GM12865 (cell line): Measurements from ENCODE around the gene OR5AP2.
"Not testable (repeated sequence)": the region's sequence is repeated elsewhere in the genome, so short reads cannot be mapped to it uniquely, and the experiment has no call there.

Experiments
- DNase-seq: peaks from one replicate; pipeline ENCODE4 v3.0.0; 2010; ENCODE audit warnings: low read depth
- H3K4me3 ChIP-seq: 2 replicates; pipeline ENCODE4 v1.5.1; 2011; ENCODE audit warnings: mild to moderate bottlenecking, low read depth, low read length, control low read depth
- TF ChIP-seq, protein P1 (sequence below): IDR thresholded peaks from 2 replicates; pipeline ENCODE4 v1.5.1; 2011; ENCODE audit warnings: low read length, control low read depth, low read depth, inconsistent platforms; ENCODE audit not compliant: insufficient read depth; ENCODE audit errors: missing control alignments

OR5AP2 gene

DNA sequence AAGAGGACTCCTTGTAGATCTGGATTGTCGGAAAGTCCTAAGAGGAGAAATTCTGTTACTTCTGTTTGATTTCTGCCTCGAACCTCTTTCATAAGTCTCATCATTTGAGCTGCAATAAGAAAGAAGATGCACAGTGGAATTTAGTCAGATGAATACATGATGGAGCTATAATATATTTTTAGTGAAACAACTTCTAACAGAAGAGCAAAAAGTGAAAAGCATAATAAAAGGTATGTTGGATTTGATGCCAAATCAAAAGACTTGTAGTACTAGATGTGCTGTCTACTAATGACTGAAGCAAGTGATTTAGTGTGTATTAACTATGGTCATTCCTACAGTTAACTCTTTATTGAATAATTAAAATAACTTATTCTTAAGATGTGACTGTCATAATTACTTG lies at the start of gene OR5AP2:
OR5AP2 (minus strand) TSS at position 101 of the 400 bp plus-strand sequence; CDS start at position 101, 0 bp downstream.
- no peak within 1 kb of the TSS for H3K4me3 ChIP-seq
- DNase-seq, result no peak
- TF ChIP-seq, protein P1, sequence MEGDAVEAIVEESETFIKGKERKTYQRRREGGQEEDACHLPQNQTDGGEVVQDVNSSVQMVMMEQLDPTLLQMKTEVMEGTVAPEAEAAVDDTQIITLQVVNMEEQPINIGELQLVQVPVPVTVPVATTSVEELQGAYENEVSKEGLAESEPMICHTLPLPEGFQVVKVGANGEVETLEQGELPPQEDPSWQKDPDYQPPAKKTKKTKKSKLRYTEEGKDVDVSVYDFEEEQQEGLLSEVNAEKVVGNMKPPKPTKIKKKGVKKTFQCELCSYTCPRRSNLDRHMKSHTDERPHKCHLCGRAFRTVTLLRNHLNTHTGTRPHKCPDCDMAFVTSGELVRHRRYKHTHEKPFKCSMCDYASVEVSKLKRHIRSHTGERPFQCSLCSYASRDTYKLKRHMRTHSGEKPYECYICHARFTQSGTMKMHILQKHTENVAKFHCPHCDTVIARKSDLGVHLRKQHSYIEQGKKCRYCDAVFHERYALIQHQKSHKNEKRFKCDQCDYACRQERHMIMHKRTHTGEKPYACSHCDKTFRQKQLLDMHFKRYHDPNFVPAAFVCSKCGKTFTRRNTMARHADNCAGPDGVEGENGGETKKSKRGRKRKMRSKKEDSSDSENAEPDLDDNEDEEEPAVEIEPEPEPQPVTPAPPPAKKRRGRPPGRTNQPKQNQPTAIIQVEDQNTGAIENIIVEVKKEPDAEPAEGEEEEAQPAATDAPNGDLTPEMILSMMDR, result no peak

DNA sequence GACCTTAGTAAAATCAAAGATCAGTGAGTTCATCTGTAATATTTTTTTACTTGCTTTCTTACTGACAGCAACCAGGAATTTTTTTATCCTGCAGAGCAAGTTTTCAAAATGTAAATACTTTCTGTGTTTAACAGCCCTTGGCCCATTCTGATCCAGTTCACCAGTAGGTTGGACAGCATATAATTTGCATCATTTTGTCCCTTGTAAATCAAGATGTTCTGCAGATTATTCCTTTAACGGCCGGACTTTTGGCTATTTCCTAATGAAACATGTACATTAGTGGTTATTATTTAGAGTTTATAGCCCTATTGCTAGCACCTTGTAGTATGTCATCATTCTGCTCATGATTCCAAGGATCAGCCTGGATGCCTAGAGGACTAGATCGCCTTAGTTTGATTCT lies 48.9 kb upstream of the OR5AP2 start:
- not testable (repeated sequence) for H3K4me3 ChIP-seq, DNase-seq

DNA sequence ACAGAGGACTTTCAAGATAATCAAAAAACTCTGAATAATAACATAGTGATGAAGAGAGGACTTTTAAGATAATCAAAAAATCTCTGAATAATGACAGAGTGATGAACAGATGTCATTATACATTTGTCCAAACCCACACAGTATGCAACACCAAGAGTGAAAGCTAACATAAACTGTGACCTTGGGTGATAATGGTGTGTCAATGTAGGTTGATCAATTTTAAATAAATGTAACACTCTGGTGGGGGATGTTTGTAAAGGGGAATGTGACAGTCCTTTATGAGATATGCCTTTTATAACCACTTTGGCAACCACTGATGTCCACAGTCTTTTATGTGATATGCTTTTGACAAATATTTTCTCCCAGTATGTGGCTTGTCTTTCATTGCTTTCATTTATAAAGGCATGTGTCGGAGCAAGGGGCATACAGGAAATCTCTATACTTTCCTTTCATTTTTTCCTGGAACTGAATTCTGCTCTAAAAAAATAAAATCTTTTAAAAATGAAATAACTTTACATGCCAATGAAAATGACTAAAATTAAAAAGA lies 46.4 kb upstream of the OR5AP2 start:
- TF ChIP-seq, protein P1, result no peak
- no peak for DNase-seq
- no peak overlapping the region for H3K4me3 ChIP-seq

DNA sequence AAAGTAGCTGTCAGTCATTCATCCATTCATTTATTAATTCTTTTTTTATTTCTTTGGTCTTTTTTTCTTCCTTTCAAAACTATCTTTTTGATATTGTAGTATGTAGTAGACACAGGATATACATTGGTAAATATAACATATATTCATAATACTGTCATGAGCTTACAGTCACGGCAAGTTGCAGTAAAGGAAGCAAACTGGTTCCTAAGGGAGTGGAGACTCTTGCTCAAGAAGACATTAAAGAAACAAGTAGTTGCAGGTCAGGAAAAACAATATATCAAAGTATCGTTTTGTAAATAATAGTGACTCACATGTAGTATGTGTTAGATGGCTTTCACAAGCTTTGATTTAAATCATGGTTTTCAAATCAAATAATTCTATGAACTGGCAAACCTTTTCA lies 28.7 kb upstream of the OR5AP2 start:
- no peak for DNase-seq
- TF ChIP-seq, protein P1, result no peak
- no peak overlapping the region for H3K4me3 ChIP-seq

DNA sequence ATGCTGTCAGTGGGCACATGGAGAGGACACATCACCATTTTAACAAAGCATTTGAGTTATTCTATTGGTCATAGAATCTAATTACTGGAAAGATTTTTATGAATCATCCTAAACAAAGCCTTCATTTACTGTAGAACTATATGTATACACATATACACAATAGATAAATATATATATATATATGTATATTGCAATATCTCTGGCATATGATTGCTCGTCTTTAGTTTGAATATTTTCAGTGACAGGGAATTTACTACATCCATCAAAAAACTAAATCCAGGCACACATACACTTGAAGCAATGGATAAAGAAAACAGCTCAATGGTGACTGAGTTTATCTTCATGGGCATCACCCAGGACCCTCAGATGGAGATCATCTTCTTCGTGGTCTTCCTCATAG lies 21.1 kb upstream of the OR5AP2 start, which contains the start of gene OR5AR1:
OR5AR1 (plus strand) TSS at position 301 of the 400 bp plus-strand sequence; CDS start at position 301, 0 bp downstream.
- no peak within 1 kb of the TSS for H3K4me3 ChIP-seq
- DNase-seq, result no peak
- TF ChIP-seq, protein P1, result no peak

DNA sequence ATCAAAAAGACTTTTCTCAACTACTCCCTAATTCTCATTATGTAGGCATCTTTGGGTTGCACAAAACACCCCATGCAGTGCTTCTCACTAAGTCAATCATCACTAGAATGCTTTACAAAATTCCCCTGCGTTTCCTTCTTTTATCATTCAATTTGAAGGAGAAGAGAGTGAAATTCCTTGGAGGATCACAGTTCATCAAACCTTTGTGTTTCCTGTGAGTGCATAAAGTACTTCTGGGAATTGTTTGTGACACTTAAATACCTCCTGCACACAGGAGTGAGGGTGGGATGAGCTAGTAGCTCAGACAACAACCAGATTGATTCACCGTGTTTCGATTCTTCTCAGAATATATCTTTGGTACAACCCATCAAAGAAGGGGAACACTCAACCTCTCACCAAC lies 17.5 kb upstream of the OR5AP2 start:
- no peak for DNase-seq
- H3K4me3 ChIP-seq, result no peak overlapping the region
- TF ChIP-seq, protein P1, result no peak

DNA sequence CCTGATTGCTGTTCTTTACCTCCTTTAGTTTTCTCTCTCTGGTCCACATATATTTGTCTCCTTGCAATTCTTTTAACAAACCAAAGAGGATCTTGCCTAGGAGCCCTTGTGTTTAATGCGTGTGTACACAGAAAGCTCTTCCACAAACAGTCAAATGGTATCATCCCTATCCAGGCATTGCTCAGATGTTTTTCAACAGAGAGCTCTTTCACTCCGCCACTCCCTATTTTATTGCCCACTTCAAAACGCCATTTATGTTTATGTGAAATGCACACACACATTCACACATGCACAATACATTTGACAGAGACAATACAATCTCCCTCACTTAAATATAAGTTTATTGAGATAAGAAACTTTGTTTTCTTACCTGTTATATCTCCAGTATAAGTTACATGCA lies 4.7 kb downstream of the OR5AP2 start:
- DNase-seq, result no peak
- H3K4me3 ChIP-seq, result no peak overlapping the region
- TF ChIP-seq, protein P1, result no peak
